Smooth muscle cell of the brain vasculature (primary cell): ENCODE measurements around the gene LDB2.
"Not testable (repeated sequence)": the region's sequence is repeated elsewhere in the genome, so short reads cannot be mapped to it uniquely, and the experiment has no call there.

Experiments used
- DNase-seq: peaks from one replicate; pipeline ENCODE4 v3.0.0-alpha.2; 2012; ENCODE audit warnings: low read depth, low spot score

The LDB2 gene

DNA sequence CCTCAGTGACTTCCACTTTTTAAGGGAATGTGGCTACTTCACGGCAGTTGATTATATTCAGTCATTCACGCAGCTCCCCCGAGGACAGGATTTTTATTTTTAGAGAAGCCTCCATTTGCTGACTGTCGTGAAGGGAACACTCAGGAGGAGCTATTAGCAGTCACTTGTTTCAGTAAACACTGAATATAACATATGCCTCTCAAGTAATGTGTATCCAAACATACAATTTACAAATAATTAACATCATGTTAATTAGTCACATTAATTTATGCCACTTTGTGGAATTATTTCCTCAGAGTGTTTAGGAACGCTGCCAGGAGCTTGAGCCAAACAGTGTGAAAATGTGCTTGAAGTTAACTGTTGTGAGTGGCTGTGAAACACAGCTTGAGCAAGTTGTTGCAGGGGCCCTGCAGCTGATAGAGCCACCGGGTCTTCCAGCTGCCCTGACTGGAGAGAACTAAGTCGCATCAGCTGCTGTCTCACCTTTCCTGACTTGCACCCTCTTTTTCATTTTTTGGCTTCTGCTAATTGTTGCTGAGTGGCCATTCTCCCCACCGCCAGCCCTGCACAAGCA lies 245.6 kb downstream of the LDB2 start:
- DNase-seq: no peak

DNA sequence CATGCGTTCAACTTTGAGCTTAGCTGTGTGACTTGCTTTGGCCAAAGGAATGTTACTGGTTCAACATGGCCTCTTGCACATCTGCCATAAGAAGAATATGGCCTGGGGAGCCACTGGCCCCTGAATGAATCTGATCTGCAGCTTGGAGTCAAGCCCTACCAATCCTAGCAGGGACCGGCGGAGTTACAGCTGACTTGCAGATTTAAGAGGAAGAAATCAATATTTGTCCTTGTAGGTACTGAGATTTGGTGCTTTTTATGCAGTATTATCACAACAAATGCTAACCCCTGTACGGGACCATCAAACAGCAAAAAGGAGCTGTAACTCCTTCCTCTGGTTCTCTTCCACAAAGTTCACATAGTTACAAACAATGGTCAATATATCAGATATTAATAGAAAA lies 252.0 kb downstream of the LDB2 start:
- DNase-seq: no peak

DNA sequence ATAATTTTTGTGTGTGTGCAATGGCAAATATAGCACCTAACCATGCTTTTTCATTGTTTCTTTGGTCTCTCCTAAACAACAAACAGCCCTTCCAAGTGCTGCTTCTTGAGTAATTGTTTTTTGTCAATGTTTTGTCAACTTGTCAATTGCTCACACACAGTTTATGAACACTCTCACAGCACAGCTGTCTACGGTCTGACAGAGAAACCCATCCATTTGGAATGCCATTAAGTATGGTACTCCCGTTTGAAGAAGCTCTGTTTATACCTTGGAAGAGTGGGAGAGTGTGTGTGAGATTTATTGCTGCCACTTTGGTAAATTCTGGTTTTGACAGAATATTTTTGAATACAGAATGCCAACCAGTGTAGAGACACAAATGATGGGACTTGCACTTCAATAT lies 254.6 kb downstream of the LDB2 start:
- no peak for DNase-seq

DNA sequence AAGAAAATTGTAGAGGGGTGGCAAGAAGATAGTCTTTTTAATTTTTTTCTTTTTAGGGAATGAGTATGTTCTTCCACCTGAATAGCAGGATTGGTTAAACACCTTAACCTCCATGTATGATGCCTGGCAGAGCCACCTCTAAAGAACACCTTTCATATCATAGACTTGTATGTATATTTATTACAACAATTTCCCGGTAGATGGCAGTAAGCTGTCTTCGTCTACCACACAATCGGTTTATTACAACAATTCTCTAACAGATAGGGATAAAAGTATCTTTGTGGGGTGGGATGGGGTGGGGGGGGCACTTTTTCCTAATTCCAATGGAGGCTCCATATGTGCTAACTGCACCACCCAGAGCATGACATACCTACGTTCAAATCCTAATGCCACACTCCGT lies 255.5 kb downstream of the LDB2 start:
- DNase-seq: no peak

DNA sequence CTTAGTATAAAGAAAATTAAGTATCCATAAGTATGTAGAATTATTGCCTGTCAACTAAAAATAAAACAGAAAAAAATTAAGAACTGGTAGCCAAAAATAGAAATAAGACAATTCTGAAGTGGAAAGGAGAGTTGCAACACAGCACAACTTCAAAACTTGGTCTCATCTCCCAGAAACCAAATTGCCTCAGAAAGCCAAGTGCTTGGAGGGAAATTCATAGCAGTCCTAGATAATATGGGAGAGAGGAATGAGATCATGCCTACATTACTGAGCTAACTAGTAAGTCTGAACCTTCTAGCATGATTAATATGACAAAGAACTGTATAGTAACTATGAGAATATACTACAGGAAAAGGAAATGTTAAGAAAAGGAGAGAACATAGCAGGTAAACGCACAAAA lies 256.5 kb downstream of the LDB2 start:
- DNase-seq: no peak

DNA sequence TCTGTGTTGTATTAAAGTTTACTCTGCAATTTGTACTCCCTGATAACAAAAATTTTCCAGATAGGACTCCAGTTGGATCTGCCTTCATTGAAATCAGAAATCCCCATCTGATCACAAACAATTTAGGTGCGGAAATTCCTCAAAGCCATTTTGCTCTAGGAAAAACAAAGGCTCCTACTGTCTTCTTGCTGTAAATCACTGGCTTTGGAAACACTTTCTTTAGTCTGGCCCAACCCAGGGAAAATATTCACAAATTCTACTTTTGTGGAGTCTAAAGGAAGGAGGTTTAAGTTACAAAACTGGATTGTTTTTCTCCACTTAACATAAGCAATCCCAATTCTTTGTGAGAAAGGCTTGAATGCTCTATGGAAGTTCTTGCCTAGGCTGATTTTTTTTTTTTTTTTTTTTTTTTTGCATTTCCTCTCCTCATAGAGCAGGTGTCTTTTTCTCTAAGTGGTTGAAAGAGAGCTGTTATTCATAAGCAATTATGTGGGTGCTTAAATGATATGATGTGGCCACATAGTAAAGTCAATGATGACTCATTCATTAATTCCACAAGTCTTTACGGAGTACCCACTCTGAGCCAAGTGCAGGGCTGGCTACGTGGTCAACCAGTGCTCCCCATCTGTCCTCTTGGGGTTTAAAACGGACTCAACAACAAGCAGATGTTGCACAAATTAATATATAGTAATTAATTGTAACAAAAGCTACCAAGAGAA lies 261.4 kb downstream of the LDB2 start:
- no peak for DNase-seq

DNA sequence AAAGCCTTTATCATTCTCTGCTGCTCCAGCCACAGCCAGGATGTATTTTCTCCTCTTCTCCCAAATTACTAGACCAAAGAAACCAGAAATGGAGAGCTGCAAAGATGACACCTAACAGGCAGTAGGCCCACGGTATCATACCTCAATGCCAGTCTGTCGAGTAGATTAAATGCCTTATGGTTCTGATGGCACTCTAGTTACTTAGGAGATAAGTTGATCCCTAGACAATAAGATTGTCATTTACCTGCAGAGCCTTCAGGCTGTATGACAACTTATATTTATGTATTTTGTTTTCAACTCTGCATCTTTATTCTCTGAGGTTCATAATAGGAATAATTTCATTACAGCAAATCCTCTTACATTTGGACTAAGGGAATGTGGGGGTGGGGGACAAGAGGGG lies 262.1 kb downstream of the LDB2 start:
- DNase-seq: no peak

DNA sequence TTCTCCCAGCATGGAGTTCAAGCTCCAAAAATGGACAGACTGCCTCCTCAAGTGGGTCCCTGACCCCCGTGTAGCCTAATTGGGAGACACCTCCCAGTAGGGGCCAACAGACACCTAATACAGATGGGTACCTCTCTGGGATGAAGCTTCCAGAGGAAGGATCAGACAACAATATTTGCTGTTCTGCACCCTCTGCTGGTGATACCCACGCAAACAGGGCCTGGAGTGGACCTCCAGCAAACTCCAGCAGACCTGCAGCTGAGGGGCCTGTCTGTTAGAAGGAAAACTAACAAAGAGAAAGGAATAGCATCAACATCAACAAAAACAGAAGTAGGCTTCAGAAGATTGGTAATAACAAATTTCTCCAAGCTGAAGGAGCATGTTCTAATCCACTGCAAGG lies 269.2 kb downstream of the LDB2 start:
- DNase-seq: not testable (repeated sequence)

DNA sequence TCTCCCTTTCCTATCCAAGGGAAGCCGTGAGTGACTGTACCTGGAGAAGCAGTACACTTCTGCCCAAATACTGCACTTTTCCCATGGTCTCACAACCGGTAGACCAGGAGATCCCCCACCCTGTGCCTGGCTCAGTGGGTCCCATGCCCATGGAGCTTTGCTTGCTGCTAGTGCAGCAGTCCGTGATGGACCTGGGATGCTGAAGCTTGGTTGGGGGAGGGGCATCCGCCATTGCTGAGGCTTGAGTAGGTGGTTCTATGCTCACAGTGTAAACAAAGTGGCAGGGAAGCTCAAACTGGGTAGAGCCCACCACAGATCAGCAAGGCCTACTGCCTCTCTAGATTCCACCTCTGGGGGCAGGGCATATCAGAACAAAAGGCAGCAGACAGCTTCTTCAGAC lies 269.6 kb downstream of the LDB2 start:
- DNase-seq: not testable (repeated sequence)

DNA sequence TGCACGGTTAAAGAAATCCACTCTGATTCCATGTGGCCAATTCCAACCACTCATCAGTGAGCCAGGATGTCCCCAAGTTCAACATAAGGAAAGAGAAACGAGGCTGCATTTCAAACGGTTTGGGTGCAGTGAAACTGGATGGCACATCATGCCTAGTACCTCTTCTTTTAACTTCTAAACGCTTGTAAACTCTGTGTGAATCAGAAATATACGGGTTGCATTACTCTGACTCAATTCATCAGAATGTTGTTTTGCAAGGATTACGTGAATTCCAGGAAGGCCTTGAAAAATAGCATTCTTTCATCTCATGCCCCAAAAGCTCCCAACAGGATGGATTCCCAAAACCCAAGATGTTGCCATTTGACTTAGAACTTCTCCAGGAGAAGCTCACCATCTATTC lies 270.4 kb downstream of the LDB2 start:
- DNase-seq: no peak

DNA sequence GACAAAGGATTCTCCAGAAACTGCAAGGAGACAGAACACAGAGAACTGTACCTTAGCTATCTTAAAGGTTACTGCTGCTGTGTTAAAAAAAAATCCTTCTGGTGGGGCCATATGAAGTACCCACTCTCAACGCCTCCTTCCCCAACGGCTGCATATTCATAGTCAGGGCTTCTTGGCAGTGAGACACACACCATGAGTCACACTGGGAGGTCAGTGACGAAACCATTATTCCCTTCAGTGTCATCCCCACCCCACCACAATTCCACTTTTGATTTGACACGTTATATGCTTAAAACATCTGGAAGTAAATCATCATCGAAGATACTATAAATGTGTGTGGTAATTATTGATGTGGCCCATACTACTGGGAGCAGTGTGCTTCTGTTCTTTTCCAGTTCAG lies 271.5 kb downstream of the LDB2 start:
- DNase-seq: no peak

DNA sequence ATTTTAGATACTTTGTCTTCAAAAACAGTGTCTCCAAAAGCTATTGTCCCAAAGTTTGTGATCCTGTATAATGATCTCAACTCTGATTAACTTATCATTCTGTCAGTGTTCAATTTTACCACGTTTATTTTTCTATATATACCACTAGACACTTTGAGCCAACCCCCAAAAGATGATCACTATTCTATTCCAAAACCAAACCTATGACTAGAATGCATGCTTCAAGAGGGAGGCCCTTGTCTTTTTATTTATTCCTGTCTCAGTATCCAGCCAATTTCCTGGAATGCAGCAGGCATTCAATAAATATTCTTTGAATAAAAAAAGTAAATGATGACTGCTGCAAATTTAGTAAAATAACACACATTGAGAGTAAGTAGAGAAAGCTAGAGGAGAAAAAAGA lies 275.6 kb downstream of the LDB2 start:
- no peak for DNase-seq

DNA sequence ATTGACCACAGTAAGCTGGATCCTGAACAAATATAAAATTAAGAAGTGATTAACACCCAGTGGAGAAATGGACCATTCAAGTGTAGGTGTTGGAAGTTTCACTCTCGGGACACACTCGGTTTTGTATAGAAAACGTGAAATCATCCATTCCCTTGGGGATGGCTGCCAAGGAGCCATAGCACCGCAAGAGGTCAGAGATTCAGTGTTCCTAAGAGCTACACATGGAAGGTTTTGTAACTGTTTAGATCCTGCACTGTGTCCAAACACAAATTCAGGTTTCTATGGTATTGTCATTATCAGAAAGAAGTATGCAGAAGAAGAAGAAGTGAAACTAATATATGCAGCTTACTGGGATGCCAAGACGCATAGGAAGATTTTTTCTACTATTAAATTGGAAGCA lies 281.0 kb downstream of the LDB2 start:
- no peak for DNase-seq

DNA sequence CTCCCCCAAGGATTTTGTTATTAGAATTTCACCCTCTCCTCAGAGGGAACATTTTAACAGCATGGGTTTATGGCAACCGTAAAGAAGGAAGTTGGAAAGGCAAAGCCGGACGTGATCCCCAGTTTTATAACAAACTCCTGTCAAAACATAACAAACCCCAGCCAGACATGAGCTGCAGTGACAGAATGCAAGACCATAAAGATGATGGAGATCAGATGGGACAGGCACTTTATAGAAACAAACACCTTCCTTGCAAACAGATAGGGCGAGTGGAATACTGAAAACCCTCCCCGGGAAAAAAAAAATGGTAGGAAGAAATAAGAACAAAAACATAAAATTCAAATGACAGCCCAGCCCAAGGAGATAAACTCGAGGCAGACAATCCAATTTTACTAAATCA lies 281.4 kb downstream of the LDB2 start:
- DNase-seq: no peak

DNA sequence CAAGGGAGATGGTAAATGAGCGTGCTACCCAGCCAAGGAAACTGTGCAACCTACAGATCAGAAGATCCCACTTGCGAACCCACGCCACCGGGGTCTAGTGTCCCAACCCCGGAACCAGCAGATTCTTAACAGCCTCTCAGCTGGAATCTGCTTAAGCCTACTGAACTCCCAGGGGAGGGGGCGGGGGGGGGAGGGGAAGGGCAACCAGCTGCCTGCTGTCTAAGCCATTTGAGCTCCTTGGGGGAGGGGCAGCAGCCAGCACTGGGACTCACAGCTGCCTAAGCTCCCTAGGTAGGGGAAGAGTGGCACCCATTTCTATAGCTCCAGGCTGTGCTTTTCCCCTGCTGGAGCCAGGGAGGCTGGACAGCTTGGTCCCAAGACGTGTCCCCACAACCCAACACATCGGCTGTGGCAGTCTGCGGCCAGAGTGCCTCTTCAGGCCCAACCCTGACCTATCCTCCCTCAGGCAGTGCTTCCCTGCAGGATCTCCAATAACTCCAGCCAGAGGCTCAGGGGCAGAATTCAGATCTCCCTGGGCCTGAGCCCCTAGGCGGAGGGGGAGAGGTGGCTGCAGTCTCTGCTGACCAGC lies 289.2 kb downstream of the LDB2 start:
- DNase-seq: no peak

DNA sequence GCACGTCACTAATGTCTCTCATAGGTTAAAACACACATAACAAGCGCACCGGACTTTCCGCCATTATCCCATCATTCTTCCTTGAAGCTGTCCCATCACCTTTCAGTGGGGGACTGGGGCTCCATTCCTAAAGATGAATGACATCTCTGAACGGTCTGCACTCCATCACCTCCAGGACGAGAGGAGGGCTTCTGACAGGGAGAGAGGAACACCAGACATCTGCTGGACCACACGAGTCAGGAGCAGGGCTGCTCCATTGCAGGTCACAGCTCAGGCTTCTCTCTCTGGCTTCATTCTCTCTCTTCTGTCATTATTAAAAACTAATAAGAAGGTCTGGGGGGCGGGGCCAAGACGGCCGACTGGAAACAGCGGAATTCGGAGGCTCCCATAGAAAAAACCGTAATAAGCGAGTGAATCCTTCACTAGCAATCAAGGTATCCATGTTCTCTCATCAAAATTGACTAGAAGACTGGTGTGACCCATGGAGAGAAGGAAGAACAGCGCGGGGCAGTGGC lies 289.8 kb downstream of the LDB2 start:
- no peak for DNase-seq

DNA sequence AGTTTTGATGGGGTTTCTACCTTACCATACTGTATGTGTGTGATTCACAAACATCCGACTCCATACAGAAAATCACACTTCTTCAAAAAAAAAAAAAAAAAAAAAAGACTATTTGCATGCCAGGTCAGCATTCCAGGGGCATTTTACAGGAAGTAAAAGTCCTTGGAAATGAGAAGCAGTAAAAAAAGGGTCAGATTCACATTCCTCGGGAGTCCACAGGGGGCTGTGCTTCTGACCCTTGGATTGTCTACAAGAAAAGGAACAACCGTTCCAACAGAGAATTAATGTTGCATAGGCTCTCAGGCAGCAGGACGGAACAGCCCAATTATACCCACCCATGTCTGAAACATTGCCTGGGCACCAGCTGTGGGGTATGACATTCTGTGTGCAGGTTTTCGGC lies 290.3 kb downstream of the LDB2 start:
- no peak for DNase-seq

DNA sequence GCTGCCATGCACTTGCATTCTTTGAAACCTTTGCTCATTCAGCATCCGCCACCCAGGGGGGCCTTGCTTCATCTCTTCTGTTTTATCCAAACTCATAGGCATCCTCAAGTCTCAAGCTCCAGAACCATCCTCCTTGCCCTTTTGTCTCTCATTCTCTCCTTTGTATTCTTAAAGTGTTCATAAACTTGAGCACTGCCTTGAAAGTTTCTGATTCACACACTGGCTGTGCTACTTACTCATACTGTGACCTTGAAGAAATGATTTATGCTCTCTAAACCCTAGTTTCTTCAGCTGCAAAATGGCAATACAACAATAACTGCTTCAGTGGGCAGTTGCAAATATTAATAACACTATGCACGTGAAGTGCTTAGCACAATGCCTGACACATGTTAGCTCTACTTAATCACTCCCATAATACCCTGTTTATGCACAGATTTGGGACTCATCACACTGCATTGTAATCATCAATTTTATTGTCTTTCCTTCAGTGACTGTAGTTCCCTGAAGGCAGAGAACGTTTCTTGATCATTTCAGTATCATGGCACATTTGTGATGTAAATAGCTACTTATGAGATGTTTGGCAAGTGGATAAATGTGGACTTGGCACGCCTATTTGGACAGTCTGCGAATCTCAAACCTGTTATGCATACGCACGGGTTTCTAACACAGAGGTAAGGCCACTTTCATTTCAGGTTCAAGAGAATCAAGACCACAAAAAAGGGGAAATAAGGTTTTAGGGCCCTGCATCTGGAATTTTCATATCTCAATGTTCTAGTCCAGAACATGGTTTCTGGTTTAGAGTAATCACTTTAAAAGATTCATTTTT lies 291.0 kb downstream of the LDB2 start:
- DNase-seq: no peak

DNA sequence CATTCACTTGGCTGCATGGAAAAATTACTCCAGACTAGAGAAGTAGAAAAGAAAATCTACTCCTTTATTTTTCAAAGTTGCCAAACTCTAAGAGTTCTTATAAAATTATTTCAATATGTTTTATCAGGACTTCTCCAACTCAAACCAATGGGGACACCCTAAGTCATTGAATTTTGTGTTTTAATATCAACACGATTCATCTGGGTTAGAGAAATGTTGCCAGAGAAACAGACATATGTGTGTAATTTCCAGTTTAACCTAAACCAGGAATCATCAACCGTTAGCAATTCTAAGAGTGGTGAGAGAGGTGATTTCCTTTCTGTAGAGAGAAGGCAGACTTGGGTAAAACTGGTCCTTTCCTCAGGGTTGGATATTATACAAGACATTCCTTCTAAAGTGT lies 291.8 kb downstream of the LDB2 start:
- no peak for DNase-seq

DNA sequence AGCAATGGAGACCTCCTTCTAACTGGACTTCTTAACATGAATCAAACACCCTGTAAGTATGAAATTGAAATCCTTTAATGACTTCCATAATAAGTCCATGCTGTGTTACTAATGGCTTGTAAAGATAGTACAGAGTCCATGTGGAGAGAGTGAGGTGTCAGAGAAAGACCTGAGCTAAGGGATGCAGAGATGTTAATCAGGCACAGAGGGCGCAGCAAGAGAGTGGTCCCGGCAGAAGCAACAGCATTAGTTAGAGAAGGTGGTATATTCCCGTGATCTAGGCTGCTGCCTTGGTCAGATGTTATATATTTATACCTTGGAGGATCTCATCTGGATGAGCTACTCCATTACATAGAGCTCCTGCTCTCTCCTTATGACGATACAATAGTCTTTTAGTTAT lies 295.3 kb downstream of the LDB2 start:
- no peak for DNase-seq

DNA sequence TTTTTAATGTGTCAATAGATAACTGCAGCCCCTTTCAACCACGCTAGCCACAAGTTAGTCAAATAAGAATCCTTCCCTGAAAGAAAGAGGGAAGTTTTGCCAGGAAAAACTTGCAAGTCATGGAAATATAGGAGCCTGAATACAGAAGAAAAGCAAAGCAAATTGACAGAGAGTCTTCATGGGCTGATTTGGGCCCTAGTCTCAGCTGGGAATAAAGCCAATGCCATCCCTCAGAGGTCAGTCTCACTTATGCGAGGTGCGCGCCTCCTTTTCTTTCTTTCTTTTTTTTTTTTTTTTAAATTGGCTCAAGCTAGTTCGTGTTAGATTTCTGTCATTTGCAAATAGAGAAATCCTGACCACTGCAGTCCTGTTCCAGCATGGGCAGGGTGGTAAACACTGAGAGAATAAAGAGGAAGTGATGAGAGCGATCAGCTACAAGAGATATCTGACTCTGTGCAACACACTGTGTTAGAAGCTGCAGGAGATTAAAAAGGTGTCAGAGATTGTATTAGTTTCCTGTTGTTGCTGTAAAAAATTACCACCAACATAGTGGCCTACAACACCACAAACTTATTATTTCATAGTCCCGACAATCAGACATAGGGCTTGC lies 299.7 kb downstream of the LDB2 start:
- no peak for DNase-seq
